GM12878 (cell line): ENCODE data around the gene OSBP. TPM values are rescaled to one million over a fixed set of nuclear protein-coding genes. Genes with fewer than 3 reads are reported as not detected.

Experiments used
- ATAC-seq: fragments of 200-7000 bp; cut with Tn5 transposase; 3 replicates; pipeline ENCODE4 v1.9.1; 2020; ENCODE audit warnings: mild to moderate bottlenecking, moderate library complexity
- BruUV-seq: library from RNA; stranded (reverse); fragments of 400-500 nt; replicated peaks from 2 replicates; lab custom pipeline; 2021; lab: Mats Ljungman, UMichigan
- CTCF ChIA-PET: fragments of 300-600 bp; sonication (Branson Sonifier 250); formaldehyde crosslinking; extraction: SDS; loops from one replicate; lab custom pipeline; 2021; ENCODE audit warnings: inconsistent platforms; lab: Yijun Ruan, JAX
- POLR2A ChIA-PET: fragments of 350-600 bp; formaldehyde crosslinking; extraction: SDS; loops from one replicate; lab custom pipeline; 2021; ENCODE audit warnings: inconsistent platforms; lab: Charles Lee
- RAD21 ChIA-PET: fragments of 300-600 bp; sonication (Branson Sonifier 250); formaldehyde crosslinking; loops from one replicate; lab custom pipeline; 2023; ENCODE audit warnings: antibody characterized with exemption; ENCODE audit not compliant: unreplicated experiment; lab: Charles Lee
- SMC1A ChIA-PET: fragments of 300-600 bp; sonication (Branson Sonifier 250); formaldehyde crosslinking; loops from one replicate; lab custom pipeline; 2023; ENCODE audit not compliant: unreplicated experiment, uncharacterized antibody; lab: Charles Lee
- DNase-seq: peaks from one replicate; pipeline ENCODE4 v3.0.0-alpha.2; 2011; ENCODE audit warnings: low read depth, low spot score
- FAIRE-seq: peaks from 3 replicates; lab custom pipeline; 2011; peaks lifted over from hg19 to GRCh38; lab: Jason Lieb, UNC
- H2AFZ ChIP-seq: 2 replicates; pipeline ENCODE4 v1.6.0; 2011; ENCODE audit warnings: low read depth, low read length, control low read depth; ENCODE audit not compliant: control insufficient read depth
- H3K27ac ChIP-seq: 2 replicates; pipeline ENCODE4 v1.5.1; 2011; ENCODE audit warnings: control low read depth; ENCODE audit not compliant: control insufficient read depth, insufficient read depth
- H3K27me3 ChIP-seq, 2 experiments: replicated peaks in 1 of 2; 2 replicates each; pipeline versions ENCODE4 v1.6.0 to v1.6.1; 2011; ENCODE audit warnings: low read length in 1 of 2; ENCODE audit not compliant: control insufficient read depth in 2 of 2, insufficient read depth in 2 of 2
- H3K36me3 ChIP-seq, 2 experiments: 2 replicates each; pipeline ENCODE4 v1.5.1; 2011; ENCODE audit warnings: low read length in 1 of 2; ENCODE audit not compliant: control insufficient read depth in 2 of 2, insufficient read depth in 2 of 2
- H3K4me1 ChIP-seq: 2 replicates; pipeline ENCODE4 v1.6.1; 2011; ENCODE audit warnings: mild to moderate bottlenecking, low read length, moderate library complexity, mixed read lengths; ENCODE audit not compliant: control insufficient read depth, insufficient read depth
- H3K4me2 ChIP-seq: 2 replicates; pipeline ENCODE4 v1.6.0; 2011; ENCODE audit warnings: control low read depth; ENCODE audit not compliant: control insufficient read depth, insufficient read depth
- H3K4me3 ChIP-seq: fragments of 200-600 bp; sonication (generic); 2 replicates; pipeline ENCODE4 v1.5.1; 2016
- H3K79me2 ChIP-seq: 2 replicates; pipeline ENCODE4 v1.6.0; 2011; ENCODE audit warnings: low read length; ENCODE audit not compliant: control insufficient read depth, insufficient read depth
- H3K9ac ChIP-seq: 2 replicates; pipeline ENCODE4 v1.8.0; 2011; ENCODE audit warnings: low read length, control low read depth, mixed read lengths; ENCODE audit not compliant: control insufficient read depth, insufficient read depth
- H3K9me3 ChIP-seq: replicated peaks from 3 replicates; pipeline ENCODE4 v1.5.1; 2011; ENCODE audit warnings: mild to moderate bottlenecking, low read length; ENCODE audit not compliant: control insufficient read depth, insufficient read depth
- H4K20me1 ChIP-seq: 2 replicates; pipeline ENCODE4 v1.6.0; 2011; ENCODE audit not compliant: control insufficient read depth, insufficient read depth
- ATF7 ChIP-seq: fragments of 450-650 bp; IDR thresholded peaks from 2 replicates; pipeline ENCODE4 v1.6.1; 2016; ENCODE audit warnings: low read depth, mild to moderate bottlenecking
- HDAC6 ChIP-seq: fragments of 200-600 bp; sonication (generic); IDR thresholded peaks from one replicate; pipeline ENCODE4 v1.8.0; 2017; ENCODE audit warnings: antibody characterized with exemption; ENCODE audit not compliant: unreplicated experiment
- MEF2B ChIP-seq: fragments of 450-650 bp; IDR thresholded peaks from 2 replicates; pipeline ENCODE4 v1.6.1; 2018; ENCODE audit warnings: mild to moderate bottlenecking, moderate library complexity; ENCODE audit not compliant: partially characterized antibody, poor library complexity, severe bottlenecking
- SREBF1 ChIP-seq: IDR thresholded peaks from 2 replicates; pipeline ENCODE4 v1.6.1; 2012; ENCODE audit warnings: mild to moderate bottlenecking, low read length
- TCF12 ChIP-seq: IDR thresholded peaks from 2 replicates; pipeline ENCODE4 v1.6.1; 2011; ENCODE audit warnings: low read depth, mild to moderate bottlenecking, low read length
- ZSCAN29 ChIP-seq: fragments of 450-650 bp; IDR thresholded peaks from 2 replicates; pipeline ENCODE4 v1.6.1; 2017; ENCODE audit warnings: mild to moderate bottlenecking, moderate library complexity
- WGBS: methylation state at CpG from one replicate; pipeline ENCODE4 v1.1.6; 2016; ENCODE audit warnings: low lambda C conversion rate; ENCODE audit not compliant: insufficient replicate concordance, insufficient coverage; ENCODE audit errors: missing lambda C conversion rate; 5-methylcytosine and 5-hydroxymethylcytosine counted together
- in situ Hi-C: fragments of 300-500 bp; cut with MboI; formaldehyde crosslinking; loops from 9 replicates; pipeline ENCODE4 v1.14.3; 2018; ENCODE audit warnings: mixed read lengths
- intact Hi-C: fragments of 100-400 bp; cut with micrococcal nuclease; formaldehyde crosslinking; loops from one replicate; pipeline ENCODE4 v1.14.2; 2022; ENCODE audit not compliant: unreplicated experiment
- polyA plus RNA-seq, 11 experiments: library from polyadenylated mRNA; depleted of rRNA in 4 of 11; unstranded in 6 of 11; stranded (reverse) in 5 of 11; fragments of >200 nt; fragmentation: Nextera tagmentation in 4 of 11; fragmentation: Illumina TruSeq in 1 of 11; extraction: Ambion mirVana in 4 of 11; extraction: Trizol in 1 of 11; gene quantifications; 1 replicate in 1 of 11; 2 replicates in 10 of 11; pipeline versions ENCODE4 v1.2.1 to v1.2.3, GENCODE V29; 2011 to 2016; ENCODE audit warnings: inconsistent platforms in 2 of 11, missing spikeins in 2 of 11, low read depth in 1 of 11
- total RNA-seq, 4 experiments: library from RNA; depleted of rRNA in 3 of 4; stranded (reverse); fragments of >200 nt in 3 of 4; fragmentation: Illumina TruSeq in 1 of 4; extraction: Trizol in 1 of 4; gene quantifications; 2 replicates each; pipeline versions ENCODE4 v1.2.1 to v1.2.3, GENCODE V29; 2013 to 2021
- TF ChIP-seq, protein P1 (sequence below): fragments of 450-650 bp; IDR thresholded peaks from 2 replicates; pipeline ENCODE4 v1.6.1; 2016; ENCODE audit warnings: mild to moderate bottlenecking
- TF ChIP-seq, protein P2 (sequence below): fragments of 450-650 bp; IDR thresholded peaks from 2 replicates; pipeline ENCODE4 v1.6.1; 2017; ENCODE audit warnings: borderline replicate concordance

OSBP gene
- total and polyA plus RNA-seq, 10 of the 15 experiments (the other 5 are each of a cell fraction or from before 2014, with no cell fraction given), result 5.9 to 41.2 (median 21.7) TPM

DNA sequence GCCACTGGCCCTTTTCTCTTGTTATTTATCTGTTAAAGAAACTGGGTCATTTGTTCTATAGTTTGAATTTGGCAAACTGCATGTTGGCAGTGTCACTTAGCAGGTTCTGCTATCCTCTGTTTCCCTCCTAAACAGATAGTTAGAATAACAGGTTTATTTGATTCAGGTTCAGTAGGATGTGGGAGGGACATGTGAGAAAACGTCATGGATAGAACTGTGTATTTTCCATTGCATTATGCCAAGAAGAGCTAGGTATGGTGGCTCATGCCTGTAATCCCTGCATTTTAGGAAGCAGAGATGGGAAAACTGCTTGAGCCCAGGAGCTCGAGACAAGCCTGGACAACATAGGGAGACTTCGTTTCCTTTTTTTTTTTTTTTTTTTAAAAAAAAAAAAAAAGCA lies 29.0 kb upstream of the OSBP start:
- WGBS, result 68% methylated on average over 3 of the region's 3 CpGs
- CTCF ChIA-PET, result no interaction called here
- no TSS peak for BruUV-seq
- H2AFZ ChIP-seq, result no peak overlapping the region
- H3K4me2 ChIP-seq, result no peak overlapping the region
- no peak overlapping the region for H3K9ac ChIP-seq
- DNase-seq (no peak), FAIRE-seq (no peak), ATAC-seq (no peak)
- SMC1A ChIA-PET, result interaction anchor here (1.4 kb wide), 1 partner anchor 12 kb away, joined by 3 read pairs; no protein-coding TSS in a partner anchor
- no peaks in the 10 kb centered on the region for H3K79me2 ChIP-seq
- in situ Hi-C loops (no loop called here), intact Hi-C loops (no loop called here)
- H3K27me3 ChIP-seq, result no peaks in the 10 kb centered on the region
- POLR2A ChIA-PET, result interaction anchor here (1.4 kb wide), 1 partner anchor 25 kb away, joined by 4 read pairs; the partner anchor contains the start of gene PATL1
- H3K9me3 ChIP-seq, result no peaks in the 10 kb centered on the region
- RAD21 ChIA-PET, result no interaction called here
- no peaks in the 10 kb centered on the region for H4K20me1 ChIP-seq
- TF ChIP-seq HDAC6 (no peak), SREBF1 (no peak), MEF2B (no peak), ZSCAN29 (no peak), TCF12 (no peak), ATF7 (no peak)
- TF ChIP-seq, protein P1, sequence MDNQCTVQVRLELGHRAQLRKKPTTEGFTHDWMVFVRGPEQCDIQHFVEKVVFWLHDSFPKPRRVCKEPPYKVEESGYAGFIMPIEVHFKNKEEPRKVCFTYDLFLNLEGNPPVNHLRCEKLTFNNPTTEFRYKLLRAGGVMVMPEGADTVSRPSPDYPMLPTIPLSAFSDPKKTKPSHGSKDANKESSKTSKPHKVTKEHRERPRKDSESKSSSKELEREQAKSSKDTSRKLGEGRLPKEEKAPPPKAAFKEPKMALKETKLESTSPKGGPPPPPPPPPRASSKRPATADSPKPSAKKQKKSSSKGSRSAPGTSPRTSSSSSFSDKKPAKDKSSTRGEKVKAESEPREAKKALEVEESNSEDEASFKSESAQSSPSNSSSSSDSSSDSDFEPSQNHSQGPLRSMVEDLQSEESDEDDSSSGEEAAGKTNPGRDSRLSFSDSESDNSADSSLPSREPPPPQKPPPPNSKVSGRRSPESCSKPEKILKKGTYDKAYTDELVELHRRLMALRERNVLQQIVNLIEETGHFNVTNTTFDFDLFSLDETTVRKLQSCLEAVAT, result no peak
- TF ChIP-seq, protein P2, sequence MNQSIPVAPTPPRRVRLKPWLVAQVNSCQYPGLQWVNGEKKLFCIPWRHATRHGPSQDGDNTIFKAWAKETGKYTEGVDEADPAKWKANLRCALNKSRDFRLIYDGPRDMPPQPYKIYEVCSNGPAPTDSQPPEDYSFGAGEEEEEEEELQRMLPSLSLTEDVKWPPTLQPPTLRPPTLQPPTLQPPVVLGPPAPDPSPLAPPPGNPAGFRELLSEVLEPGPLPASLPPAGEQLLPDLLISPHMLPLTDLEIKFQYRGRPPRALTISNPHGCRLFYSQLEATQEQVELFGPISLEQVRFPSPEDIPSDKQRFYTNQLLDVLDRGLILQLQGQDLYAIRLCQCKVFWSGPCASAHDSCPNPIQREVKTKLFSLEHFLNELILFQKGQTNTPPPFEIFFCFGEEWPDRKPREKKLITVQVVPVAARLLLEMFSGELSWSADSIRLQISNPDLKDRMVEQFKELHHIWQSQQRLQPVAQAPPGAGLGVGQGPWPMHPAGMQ, result no peak
- H3K36me3 ChIP-seq, result peaks cover 18 to 19% of the 10 kb centered on the region in 2 experiments; a peak in 3 of 4 replicates
- H3K27ac ChIP-seq, result no peak overlapping the region
- no peaks in the 10 kb centered on the region for H3K4me1 ChIP-seq
- no peak overlapping the region for H3K4me3 ChIP-seq
